Endothelial cell of umbilical vein (primary cell): ENCODE measurements around the gene AK5. TPM values are rescaled to one million over a fixed set of nuclear protein-coding genes. Genes with fewer than 3 reads are reported as not detected.

Experiments used
- BruUV-seq: library from RNA; stranded (reverse); fragments of 400-500 nt; replicated peaks from 2 replicates; lab custom pipeline; 2021; lab: Mats Ljungman, UMichigan
- CTCF ChIA-PET: fragments of 300-600, 350-600 bp; sonication (Branson Sonifier 250); formaldehyde crosslinking; loops from one replicate; lab custom pipeline; 2021; ENCODE audit warnings: antibody characterized with exemption, inconsistent platforms; lab: Charles Lee
- POLR2A ChIA-PET: fragments of 300-600, 350-600 bp; sonication (Branson Sonifier 250); formaldehyde crosslinking; loops from one replicate; lab custom pipeline; 2021; ENCODE audit warnings: antibody characterized with exemption, inconsistent platforms; lab: Charles Lee
- DNase-seq: peaks from one replicate; pipeline ENCODE4 v3.0.0-alpha.2; 2011; ENCODE audit warnings: low read depth, low spot score
- FAIRE-seq: peaks from 2 replicates; lab custom pipeline; 2011; peaks lifted over from hg19 to GRCh38; lab: Jason Lieb, UNC
- H2AFZ ChIP-seq: 2 replicates; pipeline ENCODE4 v1.6.0; 2012; ENCODE audit warnings: low read depth, low read length, control low read depth, inconsistent platforms
- H3K27ac ChIP-seq: 2 replicates; pipeline ENCODE4 v1.5.1; 2011; ENCODE audit warnings: low read depth, mild to moderate bottlenecking, control low read depth, low read length, moderate library complexity; ENCODE audit not compliant: insufficient read depth
- H3K27me3 ChIP-seq, 2 experiments: 2 replicates each; pipeline versions ENCODE4 v1.6.0 to v1.6.1; 2011; ENCODE audit warnings: low read length in 2 of 2, mixed read lengths in 1 of 2; ENCODE audit not compliant: control insufficient read depth in 2 of 2, insufficient read depth in 2 of 2
- H3K36me3 ChIP-seq, 2 experiments: 2 replicates in 1 of 2; 3 replicates in 1 of 2; pipeline ENCODE4 v1.5.1; 2011; ENCODE audit warnings: low read length in 2 of 2, mild to moderate bottlenecking in 1 of 2, moderate library complexity in 1 of 2; ENCODE audit not compliant: control insufficient read depth in 2 of 2, insufficient read depth in 2 of 2; ENCODE audit errors: extremely low read depth in 1 of 2
- H3K4me1 ChIP-seq: 3 replicates; pipeline ENCODE4 v1.5.1; 2011; ENCODE audit warnings: mild to moderate bottlenecking, low read length; ENCODE audit not compliant: control insufficient read depth, insufficient read depth; ENCODE audit errors: extremely low read depth
- H3K4me2 ChIP-seq: 2 replicates; pipeline ENCODE4 v1.6.1; 2011; ENCODE audit warnings: low read length, control low read depth, mixed read lengths; ENCODE audit not compliant: insufficient read depth
- H3K4me3 ChIP-seq, 3 experiments: fragments of 200-600 bp in 1 of 3; sonication (generic), shearing (Covaris generic) in 1 of 3; replicated peaks in 1 of 3; 2 replicates each; pipeline ENCODE4 v1.5.1; 2011 to 2016; ENCODE audit warnings: control low read depth in 3 of 3, low read length in 3 of 3, mild to moderate bottlenecking in 2 of 3, inconsistent platforms in 1 of 3, low read depth in 1 of 3, moderate library complexity in 1 of 3; ENCODE audit not compliant: insufficient read depth in 1 of 3
- H3K79me2 ChIP-seq: 2 replicates; pipeline ENCODE4 v1.6.0; 2012; ENCODE audit warnings: low read length, inconsistent platforms; ENCODE audit not compliant: control insufficient read depth, insufficient read depth
- H3K9ac ChIP-seq: replicated peaks from 2 replicates; pipeline ENCODE3; 2011; ENCODE audit warnings: low read length, control low read depth; ENCODE audit not compliant: insufficient read depth; ENCODE audit errors: extremely low read depth
- H3K9me1 ChIP-seq: replicated peaks from 3 replicates; pipeline ENCODE4 v1.6.0; 2011; ENCODE audit warnings: mild to moderate bottlenecking, low read length; ENCODE audit not compliant: control insufficient read depth, insufficient read depth; ENCODE audit errors: extremely low read depth
- H3K9me3 ChIP-seq: replicated peaks from 2 replicates; pipeline ENCODE4 v1.5.1; 2012; ENCODE audit warnings: low read length, inconsistent platforms; ENCODE audit not compliant: control insufficient read depth, insufficient read depth
- H4K20me1 ChIP-seq: replicated peaks from 2 replicates; pipeline ENCODE3; 2011; ENCODE audit warnings: mild to moderate bottlenecking, low read length; ENCODE audit not compliant: control insufficient read depth, insufficient read depth; ENCODE audit errors: extremely low read depth
- CTCF ChIP-seq, 2 donors: IDR thresholded peaks; 1 replicate in 1 of 2; 2 replicates in 1 of 2; pipeline ENCODE4 v1.5.1; 2011; ENCODE audit warnings: low read length in 2 of 2, mild to moderate bottlenecking in 2 of 2, moderate library complexity in 2 of 2, control low read depth in 1 of 2, inconsistent platforms in 1 of 2, low read depth in 1 of 2; ENCODE audit not compliant: insufficient read depth in 1 of 2; ENCODE audit errors: extremely low read depth in 1 of 2
- EZH2 ChIP-seq: IDR thresholded peaks from 2 replicates; pipeline ENCODE4 v1.6.1; 2012; ENCODE audit warnings: borderline replicate concordance, low read depth, mild to moderate bottlenecking, moderate library complexity, low read length, inconsistent platforms; ENCODE audit not compliant: severe bottlenecking
- FOS ChIP-seq: IDR thresholded peaks from 2 replicates; pipeline ENCODE4 v1.6.1; 2011; ENCODE audit warnings: mild to moderate bottlenecking, low read length, moderate library complexity, borderline replicate concordance; ENCODE audit not compliant: insufficient read depth
- GATA2 ChIP-seq: IDR thresholded peaks from 2 replicates; pipeline ENCODE4 v1.7.0; 2011; ENCODE audit warnings: low read depth, mild to moderate bottlenecking, moderate library complexity, mixed read lengths, low read length; ENCODE audit not compliant: insufficient read length, insufficient read depth
- JUN ChIP-seq: IDR thresholded peaks from 2 replicates; pipeline ENCODE4 v1.6.1; 2011; ENCODE audit warnings: borderline replicate concordance, low read depth; ENCODE audit not compliant: insufficient read length, insufficient read depth
- MAX ChIP-seq: IDR thresholded peaks from 2 replicates; pipeline ENCODE4 v1.6.1; 2011; ENCODE audit not compliant: insufficient read depth, insufficient read length
- MYC ChIP-seq: IDR thresholded peaks from one replicate; pipeline ENCODE4 v1.6.1; 2011; ENCODE audit warnings: mild to moderate bottlenecking, low read depth, low read length
- POLR2A ChIP-seq: IDR thresholded peaks from 2 replicates; pipeline ENCODE4 v1.6.1; 2012; ENCODE audit warnings: low read depth, mild to moderate bottlenecking, control low read depth, low read length
- POLR2AphosphoS5 ChIP-seq: IDR thresholded peaks from 2 replicates; pipeline ENCODE4 v1.6.1; 2012; ENCODE audit warnings: low read depth, mild to moderate bottlenecking, control low read depth, low read length, moderate library complexity; ENCODE audit not compliant: insufficient read depth
- dilution Hi-C: fragments of 300-500 bp; cut with MboI; formaldehyde crosslinking; loops from one replicate; pipeline ENCODE4 v1.15.0; 2019; ENCODE audit warnings: low sequenced_read_pairs; ENCODE audit not compliant: extremely low pct_ligation_motif_present
- intact Hi-C: fragments of 100-400 bp; cut with micrococcal nuclease; formaldehyde crosslinking; loops from one replicate; pipeline ENCODE4 v1.10.0; 2022
- polyA plus RNA-seq, 4 experiments: library from polyadenylated mRNA; depleted of rRNA in 3 of 4; stranded (reverse) in 3 of 4; unstranded in 1 of 4; fragments of >200 nt; gene quantifications; 2 replicates each; pipeline versions ENCODE4 v1.2.1 to v1.2.3, GENCODE V29; 2011 to 2012; ENCODE audit warnings: missing spikeins in 1 of 4
- total RNA-seq: library from RNA; stranded (reverse); gene quantifications from 2 replicates; pipeline ENCODE4 v1.2.3, GENCODE V29; 2021

AK5 gene
- total and polyA plus RNA-seq, 2 donors (not counting 3 experiments of a cell fraction or from before 2014, with no cell fraction given): 5.0 to 7.5 TPM

- Histone ChIP-seq H3K27me3 (no peaks in the 10 kb centered on the region), H3K27ac (no peak overlapping the region), H3K9ac (no peak overlapping the region), H3K79me2 (peaks cover 38% of the 10 kb centered on the region), H4K20me1 (no peaks in the 10 kb centered on the region), H3K36me3 (no peaks in the 10 kb centered on the region), H3K4me2 (no peak overlapping the region), H3K4me3 (no peak overlapping the region), H3K9me1 (no peaks in the 10 kb centered on the region), H3K9me3 (no peaks in the 10 kb centered on the region), H3K4me1 (no peaks in the 10 kb centered on the region), H2AFZ (no peak overlapping the region)
- no peak for FAIRE-seq
- dilution Hi-C loops: no loop called here
- TF ChIP-seq GATA2: no peak
- DNase-seq: no peak
- CTCF ChIA-PET: interaction anchor here (1.7 kb wide), 1 partner anchor 10 kb away, joined by 5 read pairs; no protein-coding TSS in a partner anchor
- no TSS peak for BruUV-seq
- intact Hi-C loops: no loop called here
- POLR2A ChIA-PET: no interaction called here
Measured at GRCh38 chr1:77589231-77589630, 307.4 kb downstream of the AK5 start.

GRCh38 chr1:77590651-77591050 lies 308.8 kb downstream of the AK5 start:
- Histone ChIP-seq H3K4me1 (no peaks in the 10 kb centered on the region), H3K27me3 (no peaks in the 10 kb centered on the region), H4K20me1 (no peaks in the 10 kb centered on the region), H3K4me3 (no peak overlapping the region), H3K4me2 (no peak overlapping the region), H3K79me2 (peaks cover 41% of the 10 kb centered on the region), H2AFZ (no peak overlapping the region), H3K27ac (no peak overlapping the region), H3K9me1 (no peaks in the 10 kb centered on the region), H3K9me3 (no peaks in the 10 kb centered on the region), H3K36me3 (peaks cover 0 to 3% of the 10 kb centered on the region in 2 experiments), H3K9ac (no peak overlapping the region)
- DNase-seq: no peak
- POLR2A ChIA-PET: no interaction called here
- CTCF ChIA-PET: interaction anchor here (0.8 to 2.3 kb wide), 3 partner anchors 10 to 57 kb away, joined by 3 to 8 read pairs (median 4); no protein-coding TSS in a partner anchor
- no TSS peak for BruUV-seq
- no peak for TF ChIP-seq POLR2A
- no peak for TF ChIP-seq CTCF (IDR thresholded peaks at IDR 0.05; ENCODE audit: extremely low read depth in 1 of 2, insufficient read depth in 1 of 2, low read depth in 1 of 2, low read length in 2 of 2)
- no peak for TF ChIP-seq GATA2
- no peak for TF ChIP-seq MAX
- TF ChIP-seq MYC: no peak
- TF ChIP-seq JUN: no peak
- TF ChIP-seq EZH2: no peak
- TF ChIP-seq FOS: no peak
- TF ChIP-seq POLR2AphosphoS5: no peak
- FAIRE-seq: no peak
- intact Hi-C loops (no loop called here), dilution Hi-C loops (no loop called here)
